Gastroesophageal sphincter (tissue), 4 donors: Measurements from ENCODE around the gene PRICKLE4. TPM values are rescaled to one million over a fixed set of nuclear protein-coding genes. Genes with fewer than 3 reads are reported as not detected.

Experiments used
- small RNA-seq, 4 donors: library from RNA; depleted of rRNA; stranded (forward); fragments of <200 nt; gene quantifications; one replicate each; pipeline ENCODE3, GENCODE V24; 2016
- total RNA-seq, 4 donors: library from RNA; depleted of rRNA; stranded (reverse); fragments of >200 nt; gene quantifications; one replicate each; pipeline ENCODE4 v1.1.0, GENCODE V29; 2016

PRICKLE4 gene
- total RNA-seq, 4 donors from 2014 or later: 0.94 to 5.0 (median 2.3) TPM

Small RNAs within 50 kb of the gene (small RNA-seq; reads per million reads assigned to genes)
- gene AL365205.2: 0 reads per million in 4 donors
- 0 reads per million in 4 donors for gene AL365205.3
- 0 reads per million in 4 donors for gene RF00393

Other genes starting within 250 kb of the PRICKLE4 start
- 10 to 100 TPM in 2 of 4 donors, 1 to 10 TPM in 2; 8.2 to 25.8 (median 11.7) TPM for gene FOXP4, start 234.4 kb upstream of the PRICKLE4 start, total RNA-seq
- gene MDFI, start 142.3 kb upstream of the PRICKLE4 start, total RNA-seq: 1 to 10 TPM in 3 of 4 donors, not detected in 1; 1.4 to 6.5 (median 2.3) TPM
- 10 to 100 TPM; 16.6 to 42.8 (median 26.1) TPM for gene TFEB, start 45.2 kb upstream of the PRICKLE4 start, total RNA-seq
- gene PGC, start 33.4 kb upstream of the PRICKLE4 start, total RNA-seq: under 1 TPM in 1 of 4 donors, not detected in 3; 0.62 TPM
- gene FRS3, start 882 bp upstream of the PRICKLE4 start, total RNA-seq: 1 to 10 TPM; 1.3 to 6.5 (median 4.0) TPM
- 100 to 1,000 TPM in 1 of 4 donors, 10 to 100 TPM in 3; 74.2 to 120 (median 91.3) TPM for gene TOMM6, start 6.9 kb downstream of the PRICKLE4 start, total RNA-seq
- gene USP49, start 114.6 kb downstream of the PRICKLE4 start, total RNA-seq: 1 to 10 TPM in 3 of 4 donors, under 1 TPM in 1; 0.69 to 5.4 (median 2.0) TPM
- 10 to 100 TPM; 15.7 to 18.7 (median 17.0) TPM for gene MED20, start 140.4 kb downstream of the PRICKLE4 start, total RNA-seq
- gene BYSL, start 140.7 kb downstream of the PRICKLE4 start, total RNA-seq: 10 to 100 TPM in 1 of 4 donors, 1 to 10 TPM in 3; 7.2 to 10.3 (median 8.3) TPM
- 100 to 1,000 TPM; 103 to 212 (median 145) TPM for gene CCND3, start 161.0 kb downstream of the PRICKLE4 start, total RNA-seq